Glutamatergic neuron (in vitro differentiated cells): Measurements from ENCODE around the gene NXPE3. TPM values are rescaled to one million over a fixed set of nuclear protein-coding genes. Genes with fewer than 3 reads are reported as not detected.

Experiments used
- DNase-seq: peaks from one replicate; pipeline ENCODE4 v3.0.0; 2022
- H3K27ac Mint-ChIP-seq: one replicate; pipeline ENCODE4 v1.8.0; 2020; ENCODE audit warnings: mild to moderate bottlenecking, mixed read lengths, inconsistent platforms; ENCODE audit not compliant: unreplicated experiment
- H3K27me3 Mint-ChIP-seq: one replicate; pipeline ENCODE4 v1.8.0; 2020; ENCODE audit warnings: mild to moderate bottlenecking, moderate library complexity, mixed read lengths, inconsistent platforms; ENCODE audit not compliant: unreplicated experiment
- H3K36me3 Mint-ChIP-seq: one replicate; pipeline ENCODE4 v1.8.0; 2020; ENCODE audit warnings: mild to moderate bottlenecking, mixed read lengths, inconsistent platforms; ENCODE audit not compliant: unreplicated experiment
- H3K4me1 Mint-ChIP-seq: one replicate; pipeline ENCODE4 v1.8.0; 2020; ENCODE audit warnings: mild to moderate bottlenecking, low read depth, mixed read lengths, inconsistent platforms; ENCODE audit not compliant: unreplicated experiment
- H3K4me3 Mint-ChIP-seq: one replicate; pipeline ENCODE4 v1.8.0; 2020; ENCODE audit warnings: mild to moderate bottlenecking, mixed read lengths, inconsistent platforms; ENCODE audit not compliant: unreplicated experiment
- H3K9me3 Mint-ChIP-seq: one replicate; pipeline ENCODE4 v1.8.0; 2020; ENCODE audit warnings: mild to moderate bottlenecking, moderate library complexity, mixed read lengths, inconsistent platforms; ENCODE audit not compliant: unreplicated experiment
- CTCF ChIP-seq: fragments of 200-600 bp; sonication (generic); IDR thresholded peaks from one replicate; pipeline ENCODE4 v1.5.0; 2021; ENCODE audit not compliant: partially characterized antibody, unreplicated experiment
- total RNA-seq: library from RNA; stranded (reverse); fragmentation: NEBNext Ultra II Directional; extraction: Animal tissue kit (Norgen Biotek cat#: 25700); gene quantifications from one replicate; pipeline ENCODE4 v1.2.1, GENCODE V29; 2021; ENCODE audit not compliant: unreplicated experiment

Gene NXPE3
- total RNA-seq, 1 donor from 2014 or later, result 29.1 TPM

- Mint-ChIP-seq H3K36me3 (no peaks in the 10 kb centered on the region), H3K4me3 (no peak overlapping the region), H3K27me3 (no peaks in the 10 kb centered on the region), H3K27ac (no peak overlapping the region), H3K4me1 (peaks cover 17% of the 10 kb centered on the region), H3K9me3 (no peaks in the 10 kb centered on the region)
- no peak for DNase-seq
- no peak for TF ChIP-seq CTCF
Observed at GRCh38 chr3:101824702-101825101, 45.7 kb downstream of the NXPE3 start.

DNA sequence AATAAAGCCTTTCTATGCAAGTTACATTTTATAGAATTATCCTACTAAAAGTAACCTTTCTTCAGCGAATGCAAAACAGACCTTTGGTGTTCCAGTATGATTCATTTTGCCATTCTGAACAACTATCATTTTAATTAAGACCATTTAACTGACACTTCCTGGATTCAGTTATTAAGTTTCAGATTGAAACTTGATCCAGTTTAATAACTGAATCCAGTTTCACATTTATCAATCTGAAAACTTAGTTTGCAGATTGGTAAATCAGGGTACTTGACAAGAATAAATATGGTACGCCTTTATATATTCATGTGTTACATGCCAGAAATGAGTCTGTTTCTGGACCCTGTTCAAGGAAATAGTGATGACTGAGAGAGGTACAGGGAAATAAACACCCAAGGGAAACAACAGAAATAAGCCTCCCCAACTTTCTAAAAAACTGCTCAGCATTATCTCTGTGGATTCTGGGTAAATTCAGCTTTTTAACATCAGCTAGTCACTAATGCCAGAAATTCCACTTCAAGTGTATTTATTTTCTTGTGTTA lies 47.0 kb downstream of the NXPE3 start:
- H3K9me3 Mint-ChIP-seq, result no peaks in the 10 kb centered on the region
- H3K36me3 Mint-ChIP-seq, result no peaks in the 10 kb centered on the region
- no peak for DNase-seq
- H3K27me3 Mint-ChIP-seq, result no peaks in the 10 kb centered on the region
- TF ChIP-seq CTCF, result no peak
- peaks cover 17% of the 10 kb centered on the region for H3K4me1 Mint-ChIP-seq
- H3K27ac Mint-ChIP-seq, result no peak overlapping the region
- no peak overlapping the region for H3K4me3 Mint-ChIP-seq

- Mint-ChIP-seq H3K4me3 (peak overlapping the region; percentile 85), H3K36me3 (no peaks in the 10 kb centered on the region), H3K27ac (peak overlapping the region; percentile 55), H3K4me1 (peaks cover 17% of the 10 kb centered on the region), H3K9me3 (peaks cover 2% of the 10 kb centered on the region), H3K27me3 (peaks cover 2% of the 10 kb centered on the region)
- DNase-seq, result peak; percentile 63
- no peak for TF ChIP-seq CTCF
Observed at GRCh38 chr3:101827211-101828174, 48.5 kb downstream of the NXPE3 start.

GRCh38 chr3:101828276-101828675 lies 49.3 kb downstream of the NXPE3 start:
- peak overlapping the region; percentile 85 for H3K4me3 Mint-ChIP-seq
- peaks cover 2% of the 10 kb centered on the region for H3K27me3 Mint-ChIP-seq
- DNase-seq, result no peak
- H3K27ac Mint-ChIP-seq, result no peak overlapping the region
- H3K4me1 Mint-ChIP-seq, result peaks cover 17% of the 10 kb centered on the region
- TF ChIP-seq CTCF, result no peak
- no peaks in the 10 kb centered on the region for H3K36me3 Mint-ChIP-seq
- H3K9me3 Mint-ChIP-seq, result peaks cover 2% of the 10 kb centered on the region
